Hepatocyte (in vitro differentiated cells): ENCODE results near the gene RBCK1. TPM values are rescaled to one million over a fixed set of nuclear protein-coding genes. Genes with fewer than 3 reads are reported as not detected.

Experiments
- DNase-seq: peaks from one replicate; pipeline ENCODE4 v3.0.0-alpha.2; 2016; ENCODE audit warnings: low spot score
- H2AFZ ChIP-seq: fragments of 200-600 bp; sonication (generic); 2 replicates; pipeline ENCODE4 v1.6.0; 2016; ENCODE audit warnings: antibody characterized with exemption, mild to moderate bottlenecking
- H3K27ac ChIP-seq: fragments of 200-600 bp; sonication (generic); 2 replicates; pipeline ENCODE4 v1.5.1; 2016; ENCODE audit warnings: mild to moderate bottlenecking
- H3K27me3 ChIP-seq: fragments of 200-600 bp; sonication (generic); 2 replicates; pipeline ENCODE4 v1.6.1; 2016
- H3K36me3 ChIP-seq: fragments of 200-600 bp; sonication (generic); replicated peaks from 2 replicates; pipeline ENCODE4 v1.5.1; 2016; ENCODE audit warnings: low read depth; ENCODE audit not compliant: insufficient read depth
- H3K4me1 ChIP-seq: fragments of 200-600 bp; sonication (generic); 2 replicates; pipeline ENCODE4 v1.5.1; 2016; ENCODE audit warnings: mild to moderate bottlenecking, moderate library complexity; ENCODE audit not compliant: insufficient read depth
- H3K4me2 ChIP-seq: fragments of 200-600 bp; sonication (generic); 2 replicates; pipeline ENCODE4 v1.6.0; 2016
- H3K4me3 ChIP-seq: fragments of 200-600 bp; sonication (generic); 2 replicates; pipeline ENCODE4 v1.5.1; 2016; ENCODE audit warnings: mild to moderate bottlenecking
- H3K79me2 ChIP-seq: fragments of 200-600 bp; sonication (generic); 2 replicates; pipeline ENCODE4 v1.6.0; 2017; ENCODE audit warnings: mild to moderate bottlenecking
- H3K9me2 ChIP-seq: fragments of 200-600 bp; sonication (generic); replicated peaks from 2 replicates; pipeline ENCODE4 v1.6.0; 2017; ENCODE audit warnings: mild to moderate bottlenecking; ENCODE audit not compliant: insufficient read depth
- H3K9me3 ChIP-seq: fragments of 200-600 bp; sonication (generic); 2 replicates; pipeline ENCODE4 v1.5.1; 2016; ENCODE audit warnings: low read depth, mild to moderate bottlenecking
- H4K20me1 ChIP-seq: fragments of 200-600 bp; sonication (generic); 2 replicates; pipeline ENCODE4 v1.6.0; 2016; ENCODE audit warnings: mild to moderate bottlenecking; ENCODE audit not compliant: insufficient read depth, poor library complexity, severe bottlenecking
- EZH2 ChIP-seq: fragments of 200-600 bp; sonication (generic); IDR thresholded peaks from 2 replicates; pipeline ENCODE4 v1.6.1; 2016; ENCODE audit warnings: antibody characterized with exemption, mild to moderate bottlenecking, borderline replicate concordance
- EZH2phosphoT487 ChIP-seq: fragments of 200-600 bp; sonication (generic); IDR thresholded peaks from one replicate; pipeline ENCODE4 v1.6.1; 2018; ENCODE audit warnings: antibody characterized with exemption, mild to moderate bottlenecking, low read depth, moderate library complexity; ENCODE audit not compliant: unreplicated experiment, severe bottlenecking
- WGBS: methylation state at CpG from one replicate; pipeline ENCODE4 v1.1.6; 2016; ENCODE audit warnings: low lambda C conversion rate; ENCODE audit errors: missing lambda C conversion rate; 5-methylcytosine and 5-hydroxymethylcytosine counted together
- polyA plus RNA-seq: library from polyadenylated mRNA; unstranded; fragments of >200 nt; fragmentation: Nextera tagmentation; extraction: Ambion mirVana; gene quantifications from 2 replicates; pipeline ENCODE4 v1.2.1, GENCODE V29; 2016
- total RNA-seq: library from RNA; depleted of rRNA; stranded (reverse); fragments of >200 nt; gene quantifications from 2 replicates; pipeline ENCODE4 v1.2.3, GENCODE V29; 2014
- TF ChIP-seq, protein P1 (sequence below): fragments of 200-600 bp; sonication (generic); IDR thresholded peaks from 2 replicates; pipeline ENCODE4 v1.5.1; 2016; ENCODE audit warnings: antibody characterized with exemption, mild to moderate bottlenecking; ENCODE audit not compliant: poor library complexity

RBCK1 gene
- total and polyA plus RNA-seq, 2 experiments from 2014 or later, result 76.4 to 80.8 TPM

DNA sequence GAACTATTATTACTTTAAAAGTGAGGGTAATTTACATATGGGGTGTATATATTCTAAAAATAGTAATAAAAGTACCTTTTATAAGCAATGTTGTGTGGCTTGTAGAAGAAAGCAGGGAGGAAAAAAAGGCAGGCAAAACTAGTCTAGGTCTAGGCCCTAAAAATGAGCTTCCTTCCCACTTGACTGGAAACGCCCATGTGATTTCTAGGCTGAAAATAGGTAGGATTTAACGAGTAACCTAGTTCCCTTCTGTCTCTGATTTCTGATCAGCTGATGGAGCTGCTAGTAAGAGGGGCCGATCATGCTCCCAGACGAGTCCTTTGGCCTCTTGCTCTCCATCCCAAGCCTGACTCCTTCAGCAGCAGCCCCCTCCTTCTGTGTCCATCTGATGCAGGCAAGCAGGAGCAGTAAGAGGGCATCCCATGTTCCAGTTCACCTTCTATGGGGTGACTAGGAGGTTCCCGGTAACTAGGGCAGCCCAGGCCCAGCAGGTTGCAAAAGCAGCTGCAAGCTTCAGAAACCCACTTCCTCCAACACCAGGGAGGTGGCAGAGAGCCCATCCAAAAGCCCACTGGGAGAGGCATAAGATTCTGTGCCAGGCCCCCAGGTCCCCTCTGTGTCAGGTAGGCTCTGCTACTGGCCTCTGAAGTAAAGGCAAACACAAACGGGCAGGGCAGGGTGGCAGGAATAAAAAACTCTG lies 29.8 kb downstream of the RBCK1 start:
- H3K4me1 ChIP-seq, result no peaks in the 10 kb centered on the region
- no peak overlapping the region for H3K27ac ChIP-seq
- H3K27me3 ChIP-seq, result no peaks in the 10 kb centered on the region
- no peaks in the 10 kb centered on the region for H3K9me3 ChIP-seq
- peaks cover 2% of the 10 kb centered on the region for H3K79me2 ChIP-seq
- no peak overlapping the region for H3K4me3 ChIP-seq
- no peak for DNase-seq
- peaks cover 3% of the 10 kb centered on the region for H4K20me1 ChIP-seq
- WGBS, result 99% methylated on average over 6 of the region's 6 CpGs
- H3K4me2 ChIP-seq, result no peak overlapping the region
- TF ChIP-seq EZH2 (no peak), EZH2phosphoT487 (no peak)
- TF ChIP-seq, protein P1, sequence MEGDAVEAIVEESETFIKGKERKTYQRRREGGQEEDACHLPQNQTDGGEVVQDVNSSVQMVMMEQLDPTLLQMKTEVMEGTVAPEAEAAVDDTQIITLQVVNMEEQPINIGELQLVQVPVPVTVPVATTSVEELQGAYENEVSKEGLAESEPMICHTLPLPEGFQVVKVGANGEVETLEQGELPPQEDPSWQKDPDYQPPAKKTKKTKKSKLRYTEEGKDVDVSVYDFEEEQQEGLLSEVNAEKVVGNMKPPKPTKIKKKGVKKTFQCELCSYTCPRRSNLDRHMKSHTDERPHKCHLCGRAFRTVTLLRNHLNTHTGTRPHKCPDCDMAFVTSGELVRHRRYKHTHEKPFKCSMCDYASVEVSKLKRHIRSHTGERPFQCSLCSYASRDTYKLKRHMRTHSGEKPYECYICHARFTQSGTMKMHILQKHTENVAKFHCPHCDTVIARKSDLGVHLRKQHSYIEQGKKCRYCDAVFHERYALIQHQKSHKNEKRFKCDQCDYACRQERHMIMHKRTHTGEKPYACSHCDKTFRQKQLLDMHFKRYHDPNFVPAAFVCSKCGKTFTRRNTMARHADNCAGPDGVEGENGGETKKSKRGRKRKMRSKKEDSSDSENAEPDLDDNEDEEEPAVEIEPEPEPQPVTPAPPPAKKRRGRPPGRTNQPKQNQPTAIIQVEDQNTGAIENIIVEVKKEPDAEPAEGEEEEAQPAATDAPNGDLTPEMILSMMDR, result no peak
- no peak overlapping the region for H2AFZ ChIP-seq
- H3K9me2 ChIP-seq, result no peaks in the 10 kb centered on the region
- no peaks in the 10 kb centered on the region for H3K36me3 ChIP-seq

DNA sequence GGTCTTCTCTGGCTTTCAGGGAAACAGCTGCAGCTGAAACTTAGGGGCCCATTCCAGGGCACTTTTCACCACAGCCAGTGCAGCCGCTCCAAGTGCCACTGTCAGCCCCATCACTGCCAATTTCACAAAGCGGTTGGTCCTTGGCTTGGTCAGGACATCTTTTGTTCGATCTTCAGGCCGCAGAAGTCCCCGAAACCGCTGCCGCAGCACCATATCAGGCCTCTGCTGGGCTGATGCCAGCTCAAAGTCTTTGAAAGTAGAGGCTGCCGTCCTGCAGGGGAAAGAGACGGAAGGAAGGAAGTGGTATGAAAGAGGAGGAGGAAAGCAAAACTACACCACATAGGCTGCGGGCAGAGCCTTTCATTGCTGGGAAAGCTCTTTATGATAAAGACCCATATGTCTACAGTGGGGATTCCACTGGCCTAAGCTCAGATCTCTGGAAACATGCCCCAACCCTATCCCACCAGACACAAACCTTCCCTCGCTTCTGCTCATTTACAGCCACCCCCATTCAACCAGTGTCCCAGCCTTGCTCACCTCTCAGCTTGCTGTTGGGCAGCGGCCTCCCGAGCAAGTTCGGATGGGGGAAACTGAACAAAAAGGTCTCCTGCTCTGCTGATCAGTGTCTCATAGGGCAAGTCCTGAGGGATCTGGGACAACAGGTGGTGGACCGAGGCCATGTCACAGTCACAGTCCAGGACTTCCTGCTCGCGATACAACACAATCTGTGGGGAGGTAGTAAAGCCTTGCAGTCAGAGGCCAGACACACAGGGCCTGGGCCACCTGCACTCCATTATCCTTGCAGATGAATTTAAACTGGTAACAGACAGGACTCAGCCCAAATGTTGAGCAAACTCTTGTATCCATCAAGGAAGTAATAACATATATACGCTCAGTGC lies 30.7 kb downstream of the RBCK1 start:
- no peak overlapping the region for H3K4me2 ChIP-seq
- no peak overlapping the region for H3K27ac ChIP-seq
- TF ChIP-seq EZH2 (no peak), EZH2phosphoT487 (no peak)
- TF ChIP-seq, protein P1, result no peak

DNA sequence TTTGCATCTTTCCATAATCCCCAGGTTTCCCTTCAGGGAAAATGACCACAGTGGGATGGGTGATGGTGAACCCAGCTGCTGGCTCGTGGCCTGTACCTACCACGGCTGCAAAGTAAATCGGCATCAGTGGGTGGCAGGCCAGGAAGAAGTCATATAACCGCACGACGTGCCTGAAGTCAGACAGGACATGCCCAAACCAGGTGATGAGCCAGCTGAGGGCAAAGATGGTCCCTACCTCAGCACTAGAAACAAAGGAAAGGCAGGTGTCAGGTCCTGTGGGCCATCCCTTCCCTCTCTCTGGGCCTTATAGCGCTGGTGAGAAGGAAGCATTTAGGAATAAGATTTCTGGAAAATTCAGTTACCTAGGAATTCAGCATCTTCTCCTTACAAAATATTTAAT lies 32.0 kb downstream of the RBCK1 start:
- 100% methylated on average over 7 of the region's 7 CpGs for WGBS

More for the DNA sequence above, 30.7 kb downstream of the RBCK1 start:
- Histone ChIP-seq H3K36me3 (no peaks in the 10 kb centered on the region), H4K20me1 (peaks cover 3% of the 10 kb centered on the region), H3K4me3 (no peak overlapping the region), H3K9me3 (no peaks in the 10 kb centered on the region), H2AFZ (no peak overlapping the region), H3K79me2 (peaks cover 2% of the 10 kb centered on the region), H3K4me1 (no peaks in the 10 kb centered on the region), H3K9me2 (no peaks in the 10 kb centered on the region), H3K27me3 (no peaks in the 10 kb centered on the region)
- no peak for DNase-seq
- 93% methylated on average over 18 of the region's 18 CpGs for WGBS

More for the DNA sequence above, 32.0 kb downstream of the RBCK1 start:
- Histone ChIP-seq H3K27me3 (no peaks in the 10 kb centered on the region), H4K20me1 (peaks cover 3% of the 10 kb centered on the region), H3K27ac (no peak overlapping the region), H3K9me3 (no peaks in the 10 kb centered on the region), H3K4me2 (no peak overlapping the region), H3K4me1 (no peaks in the 10 kb centered on the region), H3K36me3 (no peaks in the 10 kb centered on the region), H2AFZ (no peak overlapping the region), H3K79me2 (peaks cover 5% of the 10 kb centered on the region), H3K9me2 (no peaks in the 10 kb centered on the region), H3K4me3 (no peak overlapping the region)
- DNase-seq, result no peak
- no peak for TF ChIP-seq EZH2
- no peak for TF ChIP-seq EZH2phosphoT487
- TF ChIP-seq, protein P1, result no peak
